ENCODE data around the gene CAMTA1.
"Not testable (repeated sequence)": the region's sequence is repeated elsewhere in the genome, so short reads cannot be mapped to it uniquely, and the experiment has no call there.

GRCh38 chr1:7147581-7148282 lies 362.5 kb downstream of the CAMTA1 start:
- TF ChIP-seq, protein P1, sequence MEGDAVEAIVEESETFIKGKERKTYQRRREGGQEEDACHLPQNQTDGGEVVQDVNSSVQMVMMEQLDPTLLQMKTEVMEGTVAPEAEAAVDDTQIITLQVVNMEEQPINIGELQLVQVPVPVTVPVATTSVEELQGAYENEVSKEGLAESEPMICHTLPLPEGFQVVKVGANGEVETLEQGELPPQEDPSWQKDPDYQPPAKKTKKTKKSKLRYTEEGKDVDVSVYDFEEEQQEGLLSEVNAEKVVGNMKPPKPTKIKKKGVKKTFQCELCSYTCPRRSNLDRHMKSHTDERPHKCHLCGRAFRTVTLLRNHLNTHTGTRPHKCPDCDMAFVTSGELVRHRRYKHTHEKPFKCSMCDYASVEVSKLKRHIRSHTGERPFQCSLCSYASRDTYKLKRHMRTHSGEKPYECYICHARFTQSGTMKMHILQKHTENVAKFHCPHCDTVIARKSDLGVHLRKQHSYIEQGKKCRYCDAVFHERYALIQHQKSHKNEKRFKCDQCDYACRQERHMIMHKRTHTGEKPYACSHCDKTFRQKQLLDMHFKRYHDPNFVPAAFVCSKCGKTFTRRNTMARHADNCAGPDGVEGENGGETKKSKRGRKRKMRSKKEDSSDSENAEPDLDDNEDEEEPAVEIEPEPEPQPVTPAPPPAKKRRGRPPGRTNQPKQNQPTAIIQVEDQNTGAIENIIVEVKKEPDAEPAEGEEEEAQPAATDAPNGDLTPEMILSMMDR (IDR thresholded peaks at IDR 0.05; ENCODE audit: insufficient read depth, low read length, poor library complexity, severe bottlenecking) = not testable (repeated sequence)
- not testable (repeated sequence) for TF ChIP-seq EZH2phosphoT487 (conservative IDR thresholded peaks at IDR 0.05; ENCODE audit: low read length)

All from SU-DHL-6 (cell line).